Measurements from ENCODE around the gene LSM10. TPM values are rescaled to one million over a fixed set of nuclear protein-coding genes. Genes with fewer than 3 reads are reported as not detected.

Gene LSM10
- total and polyA plus RNA-seq, 9 of the 15 experiments (the other 6 are each of a cell fraction or from before 2014, with no cell fraction given), result 13.2 to 146 (median 68.9) TPM

GRCh38 chr1:36386265-36387140, 11.2 kb downstream of the LSM10 start (continued):
- peak; percentile 76 for TF ChIP-seq MEF2D (tag; conservative IDR thresholded peaks at IDR 0.05; ENCODE audit: low read depth)
- TF ChIP-seq GTF3C2 (IDR thresholded peaks at IDR 0.05; ENCODE audit: borderline replicate concordance, extremely low read depth, insufficient read length), result no peak
- TF ChIP-seq SMC3 (conservative IDR thresholded peaks at IDR 0.05; ENCODE audit: insufficient read depth, low read depth, low read length), result no peak
- TF ChIP-seq ZNF655 (CRISPR knock-in tag; IDR thresholded peaks at IDR 0.05), result no peak
- TF ChIP-seq FOXP1 (CRISPR knock-in tag; IDR thresholded peaks at IDR 0.05), result peak; percentile 70; the same call in 1 of the 2 replicates
- 0 out of 2 replicates have a peak, but pooled peaks have one; percentile 49 for TF ChIP-seq E2F4 (CRISPR knock-in tag; IDR thresholded peaks at IDR 0.05; ENCODE audit: low read depth)
- no peak for TF ChIP-seq SMAD2 (IDR thresholded peaks at IDR 0.05; ENCODE audit: low read depth, low read length)
- no peak; the same call in 1 of the 2 replicates for TF ChIP-seq PYGO2 (tag; IDR thresholded peaks at IDR 0.05)
- peak; percentile 79 for TF ChIP-seq THRB (CRISPR knock-in tag; conservative IDR thresholded peaks at IDR 0.05)
- no peak for TF ChIP-seq MED1 (CRISPR knock-in tag; IDR thresholded peaks at IDR 0.05; ENCODE audit: borderline replicate concordance)
- peak; percentile 36; the same call in 1 of the 2 replicates for TF ChIP-seq NFE2L1 (tag; IDR thresholded peaks at IDR 0.05; ENCODE audit: borderline replicate concordance, low read depth)
- TF ChIP-seq ZBTB9 (CRISPR knock-in tag; IDR thresholded peaks at IDR 0.05), result peak; percentile 93
- TF ChIP-seq GTF2A2 (tag; IDR thresholded peaks at IDR 0.05), result peak; percentile 79
- no peak for TF ChIP-seq SREBF2 (CRISPR knock-in tag; IDR thresholded peaks at IDR 0.05)
- TF ChIP-seq SETDB1 (IDR thresholded peaks at IDR 0.05; ENCODE audit: low read length), result no peak
- peak; percentile 78 for TF ChIP-seq NFIC (IDR thresholded peaks at IDR 0.05)

Measured in K562 (cell line).